HG03135 (cell line): ENCODE data around the gene JAG2.
"Not testable (repeated sequence)": the region's sequence is repeated elsewhere in the genome, so short reads cannot be mapped to it uniquely, and the experiment has no call there.

Experiments used
- ATAC-seq: cut with Tn5 transposase; IDR thresholded peaks from one replicate; pipeline ENCODE4 v1.9.1; 2021; ENCODE audit warnings: mild to moderate bottlenecking, moderate library complexity; ENCODE audit not compliant: unreplicated experiment

JAG2 gene

GRCh38 chr14:105120056-105120455 lies 48.5 kb downstream of the JAG2 start:
- no peak for ATAC-seq

- no peak for ATAC-seq
Measured at GRCh38 chr14:105119408-105120025, 49.1 kb downstream of the JAG2 start.

- ATAC-seq, result no peak
Measured at GRCh38 chr14:105118646-105119407, 49.7 kb downstream of the JAG2 start.

GRCh38 chr14:105117710-105118385 lies 50.7 kb downstream of the JAG2 start:
- ATAC-seq, result no peak

- ATAC-seq, result no peak
Measured at GRCh38 chr14:105117257-105117646, 51.3 kb downstream of the JAG2 start.

- no peak for ATAC-seq
Measured at GRCh38 chr14:105116451-105117256, 51.9 kb downstream of the JAG2 start.

- ATAC-seq, result not testable (repeated sequence)
Measured at GRCh38 chr14:105109243-105109642, 59.3 kb downstream of the JAG2 start.

GRCh38 chr14:105108516-105108864 lies 60.1 kb downstream of the JAG2 start:
- ATAC-seq, result no peak

GRCh38 chr14:105107781-105108515 lies 60.6 kb downstream of the JAG2 start:
- no peak for ATAC-seq

- no peak for ATAC-seq
Measured at GRCh38 chr14:105107351-105107750, 61.2 kb downstream of the JAG2 start.

- ATAC-seq, result no peak
Measured at GRCh38 chr14:105105158-105105557, 63.4 kb downstream of the JAG2 start.

- no peak for ATAC-seq
Measured at GRCh38 chr14:105102893-105103292, 65.7 kb downstream of the JAG2 start.

GRCh38 chr14:105102361-105102870 lies 66.2 kb downstream of the JAG2 start:
- ATAC-seq, result no peak

- no peak for ATAC-seq
Measured at GRCh38 chr14:105100910-105101309, 67.7 kb downstream of the JAG2 start.

GRCh38 chr14:105099778-105100177 lies 68.8 kb downstream of the JAG2 start:
- ATAC-seq, result no peak

- no peak for ATAC-seq
Measured at GRCh38 chr14:105098316-105098715, 70.3 kb downstream of the JAG2 start.

- no peak for ATAC-seq
Measured at GRCh38 chr14:105097794-105098127, 70.8 kb downstream of the JAG2 start.

- no peak for ATAC-seq
Measured at GRCh38 chr14:105096206-105096875, 72.2 kb downstream of the JAG2 start.

- ATAC-seq, result no peak
Measured at GRCh38 chr14:105095236-105095805, 73.3 kb downstream of the JAG2 start.
